GM18870 (cell line): ENCODE data around the gene HBS1L.

Experiments
- ATAC-seq: cut with Tn5 transposase; IDR thresholded peaks from one replicate; pipeline ENCODE4 v1.9.1; 2021; ENCODE audit warnings: moderate library complexity; ENCODE audit not compliant: unreplicated experiment

HBS1L gene

DNA sequence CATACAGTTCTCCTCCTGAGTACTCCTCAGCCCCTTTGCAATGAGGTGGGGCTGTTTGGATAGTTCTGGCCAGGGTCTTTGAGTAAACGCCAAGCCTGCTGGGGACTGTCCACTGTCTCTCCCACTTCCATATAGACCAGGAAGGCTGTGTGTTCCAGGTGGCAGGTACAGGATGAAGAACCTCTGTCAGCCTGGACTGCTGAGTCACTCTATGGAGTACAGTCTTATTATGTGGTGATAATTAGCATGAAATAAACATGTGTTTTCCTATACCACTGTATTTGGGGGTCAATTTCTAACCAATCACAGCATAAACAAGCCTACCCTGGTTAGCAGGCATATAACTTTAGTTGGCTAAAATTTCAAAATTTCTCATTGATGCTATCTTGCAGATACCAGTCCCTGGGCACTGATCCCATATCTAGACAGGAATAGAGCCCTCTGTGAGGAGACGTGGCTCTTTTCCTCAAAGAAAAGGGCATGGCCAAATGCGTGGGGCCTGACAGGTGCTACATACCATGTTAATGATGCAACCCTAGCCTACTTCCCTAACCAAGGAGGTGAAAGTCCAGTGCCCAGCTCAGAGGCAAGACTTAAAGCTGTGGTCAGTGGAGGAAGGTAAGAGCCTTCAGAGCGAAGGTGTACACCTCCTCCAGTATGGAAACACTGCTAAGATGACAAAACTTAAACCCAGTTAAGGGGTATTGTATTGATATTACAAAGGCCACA, 100.2 kb downstream of the HBS1L start:
- no peak for ATAC-seq

DNA sequence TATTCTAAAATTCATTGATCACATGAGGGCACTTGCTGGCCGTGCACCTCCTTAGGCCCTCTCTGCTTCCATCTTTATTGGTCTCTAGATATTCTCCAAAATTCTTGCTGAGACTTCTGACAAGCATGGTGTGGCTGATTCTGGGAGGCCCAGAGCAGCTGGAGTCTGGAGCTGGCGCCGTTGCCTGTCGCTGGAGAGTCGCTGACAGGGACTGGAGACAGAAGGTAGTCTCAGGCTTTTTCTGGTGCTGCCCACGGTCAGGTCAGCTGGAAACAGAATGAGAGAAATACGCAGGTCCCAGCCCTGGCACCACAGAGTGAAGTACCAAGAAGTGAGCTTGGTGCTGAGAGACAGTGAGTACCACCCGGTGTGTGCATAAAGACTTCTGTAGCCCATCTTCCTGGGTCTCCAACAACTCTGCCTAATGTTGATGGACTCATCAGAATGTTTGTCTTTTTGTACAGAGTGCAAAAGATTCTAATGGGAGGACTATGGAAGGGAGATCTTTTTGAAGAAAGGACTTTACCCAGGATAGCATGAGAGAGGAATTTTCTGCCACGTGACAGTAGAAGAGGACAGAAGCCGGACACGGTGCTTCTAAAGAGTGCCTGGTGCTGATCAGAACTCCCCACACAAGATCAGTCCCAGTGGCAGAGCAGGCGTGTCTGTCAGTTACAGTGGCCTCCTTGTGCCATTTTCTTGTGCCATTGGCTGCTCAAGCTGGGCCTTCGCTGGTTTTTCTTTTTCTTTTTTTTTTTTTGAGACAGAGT, 102.9 kb downstream of the HBS1L start:
- ATAC-seq, result no peak

DNA sequence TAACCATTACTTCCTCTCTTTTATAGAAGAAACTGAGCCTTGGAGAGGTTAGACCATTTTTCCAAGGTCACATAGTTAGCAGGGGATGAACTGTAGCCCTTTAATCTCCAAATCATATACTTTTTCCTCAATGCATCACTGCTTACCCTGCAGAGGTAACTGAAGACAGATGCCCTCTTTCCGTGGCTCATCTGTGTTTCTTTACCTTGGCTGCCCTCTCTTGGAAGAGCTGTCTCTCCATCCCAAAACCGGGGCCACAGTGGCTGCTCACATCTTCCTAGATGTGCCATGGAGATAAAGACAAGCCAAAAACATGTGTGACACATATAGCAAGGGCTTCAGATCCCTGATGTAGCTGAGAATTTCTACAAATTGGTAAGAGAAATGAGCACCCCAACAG, 104.1 kb downstream of the HBS1L start:
- ATAC-seq, result no peak

DNA sequence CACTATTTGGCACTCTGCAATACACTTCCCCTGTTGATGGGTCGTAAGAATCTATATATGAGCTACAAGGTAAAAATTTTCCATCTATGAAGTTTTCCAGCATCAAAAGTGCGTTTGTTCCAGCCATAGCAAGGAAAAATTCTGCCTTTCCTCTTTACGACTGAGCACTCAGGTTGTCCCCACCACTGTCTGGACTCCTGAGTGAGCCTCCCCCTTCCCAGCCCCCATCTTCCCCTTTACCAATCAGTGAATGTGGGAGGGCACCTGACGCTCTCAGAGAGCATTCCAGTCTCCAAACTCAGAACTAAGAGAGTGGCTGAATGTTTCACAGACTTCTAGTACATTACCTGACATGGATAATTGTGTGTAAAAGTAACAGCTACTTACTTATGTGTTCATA, 104.7 kb downstream of the HBS1L start, which contains the start of gene ALDH8A1:
Gene ALDH8A1 (minus strand): TSS at position 175 of the 400 bp plus-strand sequence. CDS start 48 bp downstream, at position 127.
- ATAC-seq, result no peak

DNA sequence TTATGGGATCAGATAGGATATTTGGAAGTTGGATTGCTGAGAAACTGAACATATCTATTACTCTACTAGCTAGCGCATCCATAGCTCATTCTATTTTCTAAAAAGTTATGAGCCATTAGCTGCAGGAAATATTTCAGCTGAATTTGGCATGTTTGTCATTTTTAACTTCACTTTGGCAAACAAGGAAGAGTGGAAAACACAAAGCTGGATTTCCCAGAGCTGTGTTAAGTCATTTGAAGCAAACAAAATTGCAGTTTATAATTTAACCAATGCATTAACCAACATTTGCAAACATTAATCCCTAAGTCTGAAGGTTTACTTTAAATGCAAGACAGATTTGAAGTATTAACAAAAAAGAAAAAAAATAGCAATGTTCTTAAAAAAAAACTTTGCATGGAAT, 105.9 kb downstream of the HBS1L start:
- ATAC-seq, result no peak

DNA sequence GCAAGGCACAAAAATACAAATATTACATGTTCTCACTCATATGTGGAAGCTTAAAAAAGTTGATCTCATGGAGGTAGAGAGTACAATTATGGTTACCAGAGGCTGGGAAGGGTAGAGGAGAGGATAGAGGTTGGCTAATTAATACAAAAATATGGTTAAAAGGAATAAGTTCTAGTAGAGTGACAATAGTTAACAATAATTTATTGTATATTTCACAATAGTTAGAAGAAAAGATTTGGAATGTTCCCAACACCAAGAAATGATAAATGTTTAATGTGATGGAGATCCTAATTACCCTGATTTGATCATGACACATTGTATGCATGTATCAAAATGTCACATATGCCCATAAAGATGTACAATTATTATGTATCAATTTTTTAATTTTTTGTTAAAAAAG, 106.5 kb downstream of the HBS1L start:
- ATAC-seq, result no peak

DNA sequence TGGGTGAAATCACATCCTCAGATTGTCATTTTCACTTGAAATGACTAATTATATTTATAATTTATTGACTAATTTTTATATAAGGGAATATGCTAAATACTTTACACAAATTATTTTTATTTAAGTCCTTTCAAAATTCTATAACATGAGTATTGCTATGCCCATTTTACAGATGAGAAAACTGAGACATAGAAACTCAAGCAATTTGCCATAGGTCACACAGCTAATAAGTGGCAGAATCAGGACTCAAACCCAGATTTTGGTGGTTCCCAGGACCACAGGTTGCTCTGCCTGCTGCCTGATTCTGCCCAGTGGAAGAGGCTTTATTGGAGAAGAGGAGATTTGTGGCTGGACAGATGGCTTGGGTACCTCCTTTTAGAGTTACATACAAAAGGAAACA, 109.6 kb downstream of the HBS1L start:
- ATAC-seq, result no peak

DNA sequence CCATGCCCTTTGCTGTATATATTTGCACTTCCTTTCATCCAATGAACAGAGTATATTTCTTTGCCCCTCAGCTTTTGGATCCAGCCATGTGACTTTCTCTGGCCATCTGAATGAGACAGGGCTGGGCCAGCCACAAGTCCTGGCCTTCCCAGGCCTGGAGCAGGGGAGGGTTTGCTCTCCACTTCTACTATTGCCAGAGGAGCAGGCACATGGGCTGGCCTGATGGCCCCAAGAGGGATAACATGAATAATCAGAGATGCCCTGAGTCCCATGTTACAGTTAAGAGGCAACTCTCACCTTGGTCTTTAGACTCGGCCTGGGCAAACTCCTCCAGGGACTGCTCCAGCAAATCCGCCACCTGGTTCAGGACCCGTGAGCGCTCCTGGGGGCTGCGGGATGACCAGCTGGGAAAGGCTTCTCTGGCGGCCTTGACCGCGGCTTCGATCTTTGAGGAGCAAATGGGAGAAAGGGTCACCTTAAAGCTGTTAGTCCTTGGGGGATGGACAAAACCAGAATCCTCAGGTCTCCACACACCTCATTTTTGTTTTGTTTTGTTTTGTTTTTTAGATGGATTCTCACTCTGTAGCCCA, 111.0 kb downstream of the HBS1L start:
- no peak for ATAC-seq

DNA sequence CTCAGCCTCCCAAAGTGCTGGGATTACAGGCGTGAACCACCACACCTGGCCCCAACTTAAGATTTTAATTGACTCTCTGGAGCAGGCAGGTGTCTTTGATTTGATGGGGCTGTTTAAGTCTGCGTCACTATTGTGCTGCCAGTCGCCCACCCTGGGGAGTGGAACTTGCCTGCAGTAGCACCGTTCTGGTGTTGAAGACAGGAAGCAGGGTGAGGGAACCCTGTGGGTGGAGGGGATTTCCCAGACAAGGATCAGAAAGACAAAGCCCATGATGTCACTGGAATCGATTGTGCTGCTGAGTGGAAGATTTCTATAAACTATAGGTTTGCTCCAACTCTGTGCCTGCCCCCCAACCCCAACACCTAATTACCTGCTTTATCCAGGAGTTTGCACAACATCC, 115.7 kb downstream of the HBS1L start:
- ATAC-seq, result peak; percentile 86

DNA sequence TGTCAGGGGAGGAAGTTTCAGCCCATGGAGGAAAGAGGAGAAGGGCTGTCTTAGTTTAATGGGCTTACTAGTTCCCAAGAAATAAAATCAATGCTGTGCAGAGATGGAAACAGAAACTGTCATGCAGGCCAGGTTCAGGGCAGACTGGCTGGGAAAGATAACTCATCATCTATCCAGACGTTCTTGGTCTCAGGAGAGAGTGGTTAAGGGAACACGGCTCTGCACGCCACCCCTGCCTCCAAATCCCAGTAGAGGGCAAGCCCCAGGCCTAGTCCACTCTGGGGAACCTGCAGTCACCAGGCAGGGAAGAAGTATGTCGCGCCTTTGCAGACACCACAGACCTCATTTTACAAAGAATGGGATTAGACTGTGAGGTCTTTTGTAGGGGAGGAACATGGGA, 117.2 kb downstream of the HBS1L start:
- no peak for ATAC-seq

DNA sequence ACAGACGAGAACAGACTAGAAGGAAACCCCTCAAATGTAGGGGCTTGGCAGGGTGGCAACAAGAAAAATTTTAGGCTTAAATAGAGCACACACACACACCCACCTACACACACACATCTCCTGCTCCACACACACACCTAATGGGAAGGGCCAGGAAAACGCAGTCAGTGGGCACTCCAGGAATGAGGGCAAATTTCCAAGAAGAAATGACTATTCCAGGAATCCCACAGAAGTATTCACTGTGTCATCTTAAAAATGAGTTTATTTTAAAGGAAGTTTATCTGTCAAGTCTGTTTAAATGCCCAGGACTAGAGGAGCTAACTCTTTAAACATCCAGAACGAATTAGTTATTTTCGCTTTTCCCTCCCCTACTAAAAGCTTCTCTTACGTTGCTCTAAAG, 117.7 kb downstream of the HBS1L start:
- ATAC-seq, result no peak

DNA sequence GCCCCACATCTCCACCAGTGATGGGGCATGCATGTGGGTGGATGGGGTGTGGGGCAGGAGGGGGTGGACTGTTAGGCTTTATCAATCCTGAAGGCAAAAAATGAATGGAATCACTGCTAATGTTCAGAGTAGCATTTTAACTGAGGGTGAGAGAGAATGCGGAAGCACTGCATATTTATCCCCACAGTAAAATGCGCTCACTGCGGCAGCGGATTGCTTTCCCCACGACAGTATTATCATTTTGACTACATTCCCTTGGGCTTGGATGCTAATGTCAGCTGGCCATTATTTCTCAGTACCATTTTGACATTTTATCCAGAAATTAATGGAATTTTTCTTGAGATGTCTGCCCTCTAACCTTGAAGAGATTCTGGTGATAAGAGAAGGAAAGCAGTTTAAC, 118.1 kb downstream of the HBS1L start:
- no peak for ATAC-seq

DNA sequence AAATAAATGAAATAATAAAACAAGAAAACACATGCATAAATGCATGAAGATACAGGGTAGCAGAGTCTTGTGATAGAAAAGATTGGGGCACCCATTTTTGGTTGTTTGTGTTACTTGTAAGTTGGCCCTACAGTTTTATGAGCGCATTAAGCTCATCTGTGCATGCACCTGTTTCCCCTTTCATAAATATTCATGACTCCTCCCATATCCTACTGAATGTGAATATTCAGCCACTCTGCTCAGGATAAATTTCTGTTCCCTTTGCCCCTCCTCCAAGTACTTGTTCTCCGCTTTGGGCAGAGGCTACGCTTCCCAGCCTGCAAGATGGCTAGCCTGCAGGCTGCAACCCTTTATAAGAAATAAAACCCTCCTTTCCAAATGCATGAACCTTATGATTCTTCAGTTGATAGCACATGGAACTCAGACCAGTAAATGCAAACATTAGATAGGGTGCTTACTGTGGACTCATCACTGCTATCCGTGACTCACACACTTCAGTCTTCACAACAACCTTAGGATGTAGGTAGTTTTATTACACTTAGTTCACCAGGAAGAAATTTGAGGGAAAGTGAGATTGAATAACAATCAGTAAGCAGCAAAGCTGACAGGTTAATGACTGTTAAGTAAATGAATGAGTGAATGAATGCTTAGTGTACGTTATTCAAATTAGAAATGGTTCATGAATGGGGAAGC, 119.7 kb downstream of the HBS1L start:
- no peak for ATAC-seq

DNA sequence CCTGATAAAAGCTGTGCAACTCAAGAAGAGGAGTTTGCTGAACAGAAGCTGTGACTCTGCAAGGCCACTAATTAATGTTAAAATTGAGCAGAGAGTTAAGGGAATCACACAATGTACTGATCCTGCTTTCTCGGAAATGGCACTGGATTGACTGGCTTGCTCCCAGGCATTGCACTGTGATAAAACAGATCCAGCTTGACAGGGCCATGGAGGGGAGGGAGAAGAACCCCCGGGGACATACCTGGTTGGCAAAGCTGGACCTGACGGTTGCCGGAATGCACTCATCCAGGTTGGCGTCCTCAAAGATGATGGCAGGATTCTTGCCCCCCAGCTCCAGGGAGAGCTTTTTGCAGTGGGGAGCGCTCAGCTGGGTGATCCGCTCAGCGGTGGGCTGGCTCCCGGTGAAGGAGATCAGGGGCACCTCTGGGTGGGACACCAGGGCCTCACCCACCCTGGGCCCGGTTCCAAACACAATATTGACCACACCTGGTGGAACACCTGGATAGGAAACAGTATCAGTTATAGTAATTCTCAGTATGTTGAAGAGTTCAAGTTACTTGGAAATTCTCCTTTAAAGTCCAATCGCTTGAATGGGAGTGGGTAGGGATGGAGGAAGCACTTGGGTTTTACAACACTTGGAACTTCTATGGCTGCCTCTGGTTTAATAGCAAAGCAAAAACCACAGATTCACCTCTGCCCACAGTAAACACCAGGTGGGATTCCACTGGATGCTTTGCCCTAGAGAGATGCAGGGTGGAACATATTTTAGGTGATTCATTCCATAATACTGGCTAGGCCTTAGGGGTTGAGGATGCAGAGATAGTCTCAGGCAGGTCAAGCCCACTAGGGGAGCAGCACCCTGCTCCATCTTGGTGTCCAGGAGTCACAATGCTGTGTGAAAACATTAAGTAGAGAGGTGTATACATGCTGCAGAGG, 121.8 kb downstream of the HBS1L start:
- no peak for ATAC-seq

DNA sequence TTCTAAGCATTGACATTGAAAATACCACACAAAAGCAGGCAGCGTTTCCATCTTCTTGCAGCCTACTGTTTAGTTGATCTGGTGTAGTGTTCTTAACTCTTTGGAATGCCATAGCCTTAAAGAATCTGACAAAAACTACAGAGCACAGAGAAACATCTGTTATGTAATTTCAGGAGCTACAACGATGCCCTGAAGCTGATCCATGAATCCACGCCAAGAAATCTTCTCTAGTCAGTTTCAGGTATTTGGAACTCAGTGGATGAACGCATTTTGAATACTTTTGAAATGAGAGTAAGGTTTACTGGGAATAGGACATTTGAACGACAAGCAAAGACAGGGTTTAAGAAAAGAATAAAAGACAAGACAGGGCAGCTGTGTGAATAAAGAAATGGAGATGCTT, 122.5 kb downstream of the HBS1L start:
- ATAC-seq, result no peak

DNA sequence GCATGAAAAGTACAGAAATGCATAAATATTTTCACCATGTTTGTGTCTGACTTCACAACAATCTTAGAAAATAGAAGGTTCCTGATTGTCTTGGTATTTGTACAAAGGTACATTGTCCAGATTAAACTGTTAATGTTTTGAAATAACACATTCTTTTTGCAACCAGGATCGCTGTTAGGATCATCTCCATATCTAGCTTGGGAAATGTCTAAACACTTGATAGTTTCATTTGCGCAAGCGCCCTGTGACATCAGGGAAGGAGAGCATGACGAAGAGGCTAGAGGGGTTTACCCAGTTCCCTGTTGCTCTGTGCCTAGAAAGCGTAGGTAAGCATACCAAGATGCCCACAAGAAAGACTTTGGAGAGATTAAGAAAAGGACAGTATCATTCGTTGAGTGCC, 124.2 kb downstream of the HBS1L start:
- no peak for ATAC-seq

DNA sequence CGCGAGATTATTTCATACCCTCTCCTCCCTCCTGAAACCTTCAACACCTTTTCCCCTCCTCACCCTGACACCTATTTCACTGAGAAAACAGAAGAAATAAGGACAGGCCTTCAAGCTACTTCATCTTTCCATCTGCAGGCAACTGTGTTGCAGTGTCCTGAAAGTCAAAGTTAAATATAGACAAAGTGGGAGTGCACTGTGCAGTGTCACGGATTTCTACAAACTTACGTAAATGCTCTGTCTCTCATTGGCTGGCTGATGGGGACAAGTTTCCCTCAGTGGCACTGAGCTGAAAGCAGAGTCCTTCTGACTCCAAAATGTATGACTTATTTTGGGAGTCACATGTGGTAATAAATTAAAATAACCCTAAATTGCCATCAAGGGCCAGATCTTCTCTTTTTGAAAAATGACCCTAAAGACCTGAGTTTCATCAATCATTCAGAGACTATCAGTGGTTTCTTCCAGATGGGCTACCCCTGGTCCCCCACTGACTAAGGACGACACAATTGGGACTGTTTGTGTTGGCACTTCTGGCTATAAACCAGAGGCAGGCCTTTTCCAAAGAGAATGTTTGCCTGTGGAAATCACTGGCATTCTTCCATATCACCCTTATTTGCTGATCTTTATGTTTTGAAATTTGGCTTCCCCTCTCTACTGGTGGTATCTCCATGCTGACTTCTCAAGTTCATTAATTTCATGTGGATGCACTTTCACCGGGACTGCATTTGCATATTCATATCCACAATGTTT, 126.3 kb downstream of the HBS1L start:
- no peak for ATAC-seq

DNA sequence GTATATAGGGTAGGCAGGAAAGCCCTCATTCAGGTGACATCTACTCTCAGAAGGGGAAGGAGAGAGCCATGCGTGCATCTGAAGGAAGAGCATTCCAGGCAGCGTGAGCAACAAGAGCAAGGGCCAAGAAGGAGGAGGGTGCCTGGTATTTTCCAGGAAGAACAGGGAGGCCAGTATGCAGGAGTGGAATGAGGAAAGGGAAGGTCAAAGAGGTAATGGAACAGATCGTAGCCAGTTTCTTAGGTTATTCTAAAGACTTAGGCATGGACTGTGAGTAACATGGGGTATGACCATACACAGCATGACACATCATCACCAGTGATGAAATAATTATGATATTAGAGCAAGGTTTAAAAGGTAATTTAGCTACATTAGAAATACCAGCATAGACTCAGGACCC, 128.8 kb downstream of the HBS1L start:
- ATAC-seq, result no peak

DNA sequence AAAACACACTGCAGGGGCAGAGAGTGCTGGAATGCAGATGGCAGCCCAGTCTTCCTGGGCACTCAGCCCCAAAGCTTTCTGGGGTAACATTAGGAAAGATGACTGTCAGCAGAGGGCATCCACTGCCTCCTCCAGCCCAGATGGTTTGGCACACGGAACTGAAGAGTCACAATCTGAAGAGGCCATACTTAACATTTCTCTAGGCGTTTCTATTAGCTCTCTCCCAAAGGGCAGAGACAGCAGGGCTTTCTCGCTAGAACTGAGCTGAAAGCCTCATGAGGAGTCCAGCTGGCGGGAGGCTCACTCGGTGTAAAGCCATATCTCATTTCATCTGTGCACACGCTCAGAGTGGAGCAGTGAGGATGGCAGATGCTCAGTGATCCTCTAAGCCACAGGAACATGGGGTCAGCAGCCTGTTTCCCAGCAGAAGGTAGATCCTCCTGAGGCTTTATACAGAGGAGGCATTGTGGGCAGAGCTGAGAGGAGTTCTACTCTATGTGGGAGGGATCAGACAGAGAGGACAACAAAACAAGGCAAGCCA, 132.8 kb downstream of the HBS1L start:
- no peak for ATAC-seq
